ENCODE results near the gene ANP32A.

Gene ANP32A

GRCh38 chr15:68797599-68798345 lies 22.9 kb downstream of the ANP32A start:
- no peak for DNase-seq

- DNase-seq, result peak; percentile 46
These were observed 23.5 kb downstream of the ANP32A start for GRCh38 chr15:68797191-68797590.

GRCh38 chr15:68796576-68796975 lies 24.1 kb downstream of the ANP32A start:
- no peak for DNase-seq

GRCh38 chr15:68795298-68795848 lies 25.3 kb downstream of the ANP32A start:
- DNase-seq, result peak; percentile 79

GRCh38 chr15:68794863-68795262 lies 25.8 kb downstream of the ANP32A start:
- no peak for DNase-seq

GRCh38 chr15:68794307-68794706 lies 26.4 kb downstream of the ANP32A start:
- no peak for DNase-seq

- no peak for DNase-seq
These were observed 26.9 kb downstream of the ANP32A start for GRCh38 chr15:68793776-68794175.

- DNase-seq, result no peak
These were observed 27.6 kb downstream of the ANP32A start for GRCh38 chr15:68792901-68793766.

- no peak for DNase-seq
These were observed 29.0 kb downstream of the ANP32A start for GRCh38 chr15:68791431-68792283.

GRCh38 chr15:68790910-68791309 lies 29.8 kb downstream of the ANP32A start:
- DNase-seq, result no peak

- DNase-seq, result no peak
These were observed 30.5 kb downstream of the ANP32A start for GRCh38 chr15:68790242-68790575.

GRCh38 chr15:68789534-68790241 lies 31.0 kb downstream of the ANP32A start:
- peak; percentile 89 for DNase-seq

GRCh38 chr15:68789091-68789490 lies 31.6 kb downstream of the ANP32A start:
- no peak for DNase-seq

- DNase-seq, result no peak
These were observed 32.5 kb downstream of the ANP32A start for GRCh38 chr15:68788264-68788624.

GRCh38 chr15:68787609-68788263 lies 33.0 kb downstream of the ANP32A start:
- no peak for DNase-seq

- no peak for DNase-seq
These were observed 33.9 kb downstream of the ANP32A start for GRCh38 chr15:68786753-68787152.

- DNase-seq, result no peak
These were observed 35.2 kb downstream of the ANP32A start for GRCh38 chr15:68785541-68785940.

GRCh38 chr15:68784206-68784605 lies 36.5 kb downstream of the ANP32A start:
- DNase-seq, result no peak

- no peak for DNase-seq
These were observed 37.3 kb downstream of the ANP32A start for GRCh38 chr15:68783226-68784058.

GRCh38 chr15:68782589-68783161 lies 38.0 kb downstream of the ANP32A start:
- no peak for DNase-seq
